IMR-90 (cell line): Measurements from ENCODE around the gene GPR173. TPM values are rescaled to one million over a fixed set of nuclear protein-coding genes. Genes with fewer than 3 reads are reported as not detected.

Experiments
- ATAC-seq: fragments of 200-7000 bp; cut with Tn5 transposase; 2 replicates; pipeline ENCODE4 v1.9.1; 2020; ENCODE audit warnings: low read depth, mild to moderate bottlenecking, moderate library complexity
- BruUV-seq: library from RNA; stranded (reverse); fragments of 400-500 nt; replicated peaks from 2 replicates; lab custom pipeline; 2021; lab: Mats Ljungman, UMichigan
- CTCF ChIA-PET: fragments of 300-600 bp; formaldehyde crosslinking; extraction: SDS; loops from one replicate; lab custom pipeline; 2021; ENCODE audit warnings: antibody characterized with exemption; lab: Yijun Ruan, JAX
- POLR2A ChIA-PET: fragments of 300-600 bp; sonication (Branson Sonifier 250); formaldehyde crosslinking; loops from one replicate; lab custom pipeline; 2022; ENCODE audit warnings: antibody characterized with exemption; ENCODE audit not compliant: unreplicated experiment; lab: Charles Lee
- DNase-seq: peaks from one replicate; pipeline ENCODE4 v3.0.0; 2013
- H2AFZ ChIP-seq: replicated peaks from 2 replicates; pipeline ENCODE3; 2013; ENCODE audit warnings: low read length, mild to moderate bottlenecking; ENCODE audit not compliant: poor library complexity
- H2AK5ac ChIP-seq: 2 replicates; pipeline ENCODE4 v1.6.1; 2013; ENCODE audit warnings: low read depth, low read length, inconsistent platforms
- H2AK9ac ChIP-seq: replicated peaks from 2 replicates; pipeline ENCODE3; 2013; ENCODE audit warnings: mild to moderate bottlenecking, low read depth, low read length, moderate library complexity; ENCODE audit not compliant: poor library complexity
- H2BK120ac ChIP-seq: 2 replicates; pipeline ENCODE4 v1.6.1; 2013; ENCODE audit warnings: low read depth, low read length, inconsistent platforms
- H2BK15ac ChIP-seq: 3 replicates; pipeline ENCODE4 v1.6.1; 2013; ENCODE audit warnings: low read depth, low read length, inconsistent platforms
- H2BK20ac ChIP-seq: 2 replicates; pipeline ENCODE4 v1.6.1; 2013; ENCODE audit warnings: low read depth, mild to moderate bottlenecking, inconsistent platforms, low read length, moderate library complexity
- H2BK5ac ChIP-seq: 2 replicates; pipeline ENCODE4 v1.6.1; 2013; ENCODE audit warnings: mild to moderate bottlenecking, low read depth, low read length, inconsistent platforms; ENCODE audit not compliant: poor library complexity, severe bottlenecking
- H3K14ac ChIP-seq: replicated peaks from 2 replicates; pipeline ENCODE4 v1.6.1; 2013; ENCODE audit warnings: low read depth, low read length, inconsistent platforms
- H3K18ac ChIP-seq: 2 replicates; pipeline ENCODE4 v1.6.1; 2013; ENCODE audit warnings: low read depth, low read length, control low read depth
- H3K23ac ChIP-seq: 2 replicates; pipeline ENCODE4 v1.6.1; 2013; ENCODE audit warnings: low read depth, low read length, inconsistent platforms
- H3K27ac ChIP-seq: 2 replicates; pipeline ENCODE4 v1.5.1; 2013; ENCODE audit warnings: mild to moderate bottlenecking, control low read depth, low read length; ENCODE audit not compliant: insufficient read depth
- H3K27me3 ChIP-seq: 2 replicates; pipeline ENCODE4 v1.6.1; 2013; ENCODE audit warnings: low read length; ENCODE audit not compliant: control insufficient read depth, insufficient read depth
- H3K36me3 ChIP-seq: 2 replicates; pipeline ENCODE4 v1.6.1; 2013; ENCODE audit warnings: low read length, mixed read lengths; ENCODE audit not compliant: control insufficient read depth, insufficient read depth
- H3K4ac ChIP-seq: 2 replicates; pipeline ENCODE4 v1.6.1; 2013; ENCODE audit warnings: low read depth, low read length, inconsistent platforms
- H3K4me1 ChIP-seq: 2 replicates; pipeline ENCODE4 v1.6.1; 2013; ENCODE audit warnings: low read length, mixed read lengths; ENCODE audit not compliant: control insufficient read depth, insufficient read depth
- H3K4me2 ChIP-seq: 2 replicates; pipeline ENCODE4 v1.6.1; 2013; ENCODE audit warnings: low read depth, mild to moderate bottlenecking, control low read depth, low read length, moderate library complexity
- H3K4me3 ChIP-seq: 2 replicates; pipeline ENCODE4 v1.5.1; 2013; ENCODE audit warnings: low read depth, mild to moderate bottlenecking, control low read depth, low read length, moderate library complexity; ENCODE audit not compliant: insufficient read depth
- H3K56ac ChIP-seq: 2 replicates; pipeline ENCODE4 v1.6.1; 2013; ENCODE audit warnings: low read length, inconsistent platforms; ENCODE audit not compliant: insufficient read depth; ENCODE audit errors: extremely low read depth
- H3K79me1 ChIP-seq, 2 experiments: 2 replicates each; pipeline ENCODE4 v1.6.1; 2013; ENCODE audit warnings: low read length in 2 of 2, inconsistent platforms in 1 of 2, low read depth in 1 of 2
- H3K9ac ChIP-seq: 2 replicates; pipeline ENCODE4 v1.6.1; 2013; ENCODE audit warnings: low read depth, low read length, control low read depth
- H3K9me1 ChIP-seq: 2 replicates; pipeline ENCODE4 v1.6.1; 2013; ENCODE audit warnings: low read length, inconsistent platforms; ENCODE audit not compliant: insufficient read depth
- H3K9me3 ChIP-seq: 2 replicates; pipeline ENCODE4 v1.6.1; 2013; ENCODE audit warnings: low read length; ENCODE audit not compliant: control insufficient read depth, insufficient read depth
- H4K20me1 ChIP-seq: 2 replicates; pipeline ENCODE4 v1.6.1; 2013; ENCODE audit warnings: low read length, inconsistent platforms; ENCODE audit not compliant: insufficient read depth
- H4K5ac ChIP-seq: 2 replicates; pipeline ENCODE4 v1.6.1; 2013; ENCODE audit warnings: mild to moderate bottlenecking, low read depth, low read length, control low read depth
- H4K8ac ChIP-seq, 2 experiments: 2 replicates each; pipeline ENCODE4 v1.6.1; 2013; ENCODE audit warnings: low read depth in 2 of 2, low read length in 2 of 2, control low read depth in 1 of 2, inconsistent platforms in 1 of 2
- H4K91ac ChIP-seq: 2 replicates; pipeline ENCODE4 v1.6.1; 2013; ENCODE audit warnings: low read depth, low read length, inconsistent platforms; ENCODE audit not compliant: insufficient read depth
- BHLHE40 ChIP-seq: fragments of 150-350 bp; IDR thresholded peaks from 2 replicates; pipeline ENCODE4 v1.6.1; 2016; ENCODE audit warnings: mild to moderate bottlenecking, low read depth, low read length
- CEBPB ChIP-seq: IDR thresholded peaks from 2 replicates; pipeline ENCODE4 v1.6.1; 2012; ENCODE audit warnings: low read depth, low read length, improper control_type of control experiment
- CHD1 ChIP-seq: IDR thresholded peaks from 2 replicates; pipeline ENCODE4 v1.6.1; 2012; ENCODE audit warnings: low read depth, low read length, improper control_type of control experiment
- FOS ChIP-seq: fragments of 150-350 bp; IDR thresholded peaks from 2 replicates; pipeline ENCODE4 v1.6.1; 2016; ENCODE audit warnings: low read depth, low read length
- MAFK ChIP-seq: IDR thresholded peaks from 2 replicates; pipeline ENCODE4 v1.6.1; 2012; ENCODE audit warnings: low read depth, low read length, improper control_type of control experiment
- MAZ ChIP-seq: IDR thresholded peaks from 2 replicates; pipeline ENCODE4 v1.6.1; 2012; ENCODE audit warnings: low read depth, mild to moderate bottlenecking, low read length, improper control_type of control experiment, moderate library complexity, borderline replicate concordance
- MXI1 ChIP-seq: IDR thresholded peaks from 2 replicates; pipeline ENCODE4 v1.6.1; 2012; ENCODE audit warnings: low read depth, mild to moderate bottlenecking, low read length, moderate library complexity, borderline replicate concordance
- NFE2L2 ChIP-seq: fragments of 150-350 bp; IDR thresholded peaks from 2 replicates; pipeline ENCODE4 v1.6.1; 2016; ENCODE audit warnings: low read depth, mild to moderate bottlenecking, low read length
- POLR2A ChIP-seq: IDR thresholded peaks from 2 replicates; pipeline ENCODE4 v1.6.1; 2012; ENCODE audit warnings: mild to moderate bottlenecking, low read depth, low read length
- RAD21 ChIP-seq: IDR thresholded peaks from 2 replicates; pipeline ENCODE4 v1.6.1; 2012; ENCODE audit warnings: low read length, improper control_type of control experiment
- RCOR1 ChIP-seq: IDR thresholded peaks from 2 replicates; pipeline ENCODE4 v1.6.1; 2012; ENCODE audit warnings: mild to moderate bottlenecking, low read length, improper control_type of control experiment; ENCODE audit not compliant: insufficient replicate concordance
- RFX5 ChIP-seq: IDR thresholded peaks from 2 replicates; pipeline ENCODE4 v1.8.0; 2012; ENCODE audit warnings: low read depth, mild to moderate bottlenecking, low read length, moderate library complexity
- SMC3 ChIP-seq: fragments of 150-350 bp; IDR thresholded peaks from 2 replicates; pipeline ENCODE4 v1.6.1; 2016; ENCODE audit warnings: low read depth, mild to moderate bottlenecking, antibody characterized with exemption, low read length, moderate library complexity
- WGBS, 2 experiments: methylation state at CpG; one replicate each; pipeline versions ENCODE4 v1.1.5 to v1.1.7; 2013; ENCODE audit warnings: missing lambda C conversion rate in 2 of 2; ENCODE audit not compliant: insufficient read length in 1 of 2; ENCODE audit errors: extremely low coverage in 2 of 2; 5-methylcytosine and 5-hydroxymethylcytosine counted together
- dilution Hi-C: fragments of 300-500 bp; cut with HindIII; formaldehyde crosslinking; loops from one replicate; pipeline ENCODE4 v1.14.3; 2018; ENCODE audit warnings: low sequenced_read_pairs; ENCODE audit not compliant: unreplicated experiment
- in situ Hi-C: fragments of 300-500 bp; cut with MboI; formaldehyde crosslinking; loops from 3 replicates; pipeline ENCODE4 v1.14.3; 2019; ENCODE audit warnings: low sequenced_read_pairs, inconsistent platforms, mixed read lengths
- intact Hi-C: fragments of 100-400 bp; cut with micrococcal nuclease; formaldehyde crosslinking; loops from 2 replicates; pipeline ENCODE4 v1.10.0; 2022
- polyA plus RNA-seq, 3 experiments: library from polyadenylated mRNA; depleted of rRNA; stranded (reverse); fragments of >200 nt; gene quantifications; 2 replicates each; pipeline ENCODE4 v1.2.3, GENCODE V29; 2012; ENCODE audit warnings: low replicate concordance in 1 of 3
- total RNA-seq: library from RNA; depleted of rRNA; stranded (reverse); fragments of >200 nt; gene quantifications from 2 replicates; pipeline ENCODE4 v1.2.3, GENCODE V29; 2012
- TF ChIP-seq, protein P1 (sequence below): conservative IDR thresholded peaks from 2 replicates; pipeline ENCODE4 v1.5.1; 2012; ENCODE audit warnings: mild to moderate bottlenecking, low read depth, low read length, improper control_type of control experiment
- TF ChIP-seq, protein P2 (sequence below): fragments of 150-350 bp; IDR thresholded peaks from 2 replicates; pipeline ENCODE4 v1.6.1; 2016; ENCODE audit warnings: low read depth, mild to moderate bottlenecking, low read length, moderate library complexity, borderline replicate concordance
- TF ChIP-seq, protein P3 (sequence below): fragments of 150-350 bp; IDR thresholded peaks from 2 replicates; pipeline ENCODE4 v1.6.1; 2017; ENCODE audit warnings: mild to moderate bottlenecking, antibody characterized with exemption, low read length, low read depth

The GPR173 gene
- total and polyA plus RNA-seq, 2 of the 4 experiments (the other 2 are of a cell fraction) = 0.90 to 6.1 TPM

DNA sequence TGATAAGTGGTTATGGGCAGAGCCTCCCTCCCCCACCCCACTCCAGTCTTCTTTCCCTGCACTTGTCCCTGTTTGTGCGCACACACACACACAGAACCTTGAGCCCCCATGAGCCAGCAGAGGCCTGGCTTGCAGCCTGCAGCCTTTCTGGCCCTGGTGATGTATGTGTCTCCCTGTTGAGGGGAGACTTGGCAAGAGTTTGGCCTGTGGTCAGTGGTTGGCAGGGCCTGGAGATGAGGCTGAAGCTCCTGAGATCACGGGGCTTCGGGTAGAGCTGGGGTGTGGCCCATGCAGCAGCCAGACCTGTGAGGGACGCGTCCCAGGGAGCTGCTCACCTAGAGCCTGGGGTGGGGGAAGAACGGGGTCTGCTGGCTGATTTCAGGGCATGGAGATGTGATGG lies 2.3 kb downstream of the GPR173 start:
- Histone ChIP-seq H2BK20ac (no peak overlapping the region), H3K14ac (no peak overlapping the region), H3K36me3 (no peaks in the 10 kb centered on the region), H2AK9ac (no peak overlapping the region), H3K27me3 (peaks cover 7% of the 10 kb centered on the region; the same call in 1 of the 2 replicates), H3K9me3 (no peaks in the 10 kb centered on the region), H2BK120ac (no peak overlapping the region), H3K18ac (no peak overlapping the region), H3K79me1 (peaks cover 8 to 56% of the 10 kb centered on the region in 2 experiments), H2AFZ (no peak overlapping the region), H3K4me2 (peak overlapping the region; percentile 97; the same call in 1 of the 2 replicates), H3K27ac (no peak overlapping the region), H2BK15ac (no peak overlapping the region), H3K23ac (no peak overlapping the region; the same call in 1 of the 2 replicates), H4K5ac (no peak overlapping the region), H4K20me1 (peaks cover 50% of the 10 kb centered on the region), H3K4me1 (peaks cover 11% of the 10 kb centered on the region; the same call in 1 of the 2 replicates), H3K9ac (no peak overlapping the region), H4K8ac (no peak overlapping the region), H3K4me3 (no peak overlapping the region), H3K9me1 (peaks cover 31% of the 10 kb centered on the region), H3K56ac (no peak overlapping the region), H4K91ac (no peak overlapping the region), H3K4ac (no peak overlapping the region; the same call in 1 of the 2 replicates), H2BK5ac (no peak overlapping the region), H2AK5ac (no peak overlapping the region)
- POLR2A ChIA-PET = no interaction called here
- CTCF ChIA-PET = no interaction called here
- intact Hi-C loops (no loop called here), in situ Hi-C loops (no loop called here), dilution Hi-C loops (no loop called here)
- DNase-seq (no peak), ATAC-seq (no peak)
- WGBS, 2 experiments = 43% methylated on average over 2 of the region's 6 CpGs; no CpG with 5 or more reads in 1 of the 2 experiments
- no peak for TF ChIP-seq NFE2L2
- no peak for TF ChIP-seq MAFK
- TF ChIP-seq, protein P1, sequence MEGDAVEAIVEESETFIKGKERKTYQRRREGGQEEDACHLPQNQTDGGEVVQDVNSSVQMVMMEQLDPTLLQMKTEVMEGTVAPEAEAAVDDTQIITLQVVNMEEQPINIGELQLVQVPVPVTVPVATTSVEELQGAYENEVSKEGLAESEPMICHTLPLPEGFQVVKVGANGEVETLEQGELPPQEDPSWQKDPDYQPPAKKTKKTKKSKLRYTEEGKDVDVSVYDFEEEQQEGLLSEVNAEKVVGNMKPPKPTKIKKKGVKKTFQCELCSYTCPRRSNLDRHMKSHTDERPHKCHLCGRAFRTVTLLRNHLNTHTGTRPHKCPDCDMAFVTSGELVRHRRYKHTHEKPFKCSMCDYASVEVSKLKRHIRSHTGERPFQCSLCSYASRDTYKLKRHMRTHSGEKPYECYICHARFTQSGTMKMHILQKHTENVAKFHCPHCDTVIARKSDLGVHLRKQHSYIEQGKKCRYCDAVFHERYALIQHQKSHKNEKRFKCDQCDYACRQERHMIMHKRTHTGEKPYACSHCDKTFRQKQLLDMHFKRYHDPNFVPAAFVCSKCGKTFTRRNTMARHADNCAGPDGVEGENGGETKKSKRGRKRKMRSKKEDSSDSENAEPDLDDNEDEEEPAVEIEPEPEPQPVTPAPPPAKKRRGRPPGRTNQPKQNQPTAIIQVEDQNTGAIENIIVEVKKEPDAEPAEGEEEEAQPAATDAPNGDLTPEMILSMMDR = no peak
- TF ChIP-seq FOS = no peak
- TF ChIP-seq POLR2A = no peak
- TF ChIP-seq CHD1 = no peak
- TF ChIP-seq, protein P2, sequence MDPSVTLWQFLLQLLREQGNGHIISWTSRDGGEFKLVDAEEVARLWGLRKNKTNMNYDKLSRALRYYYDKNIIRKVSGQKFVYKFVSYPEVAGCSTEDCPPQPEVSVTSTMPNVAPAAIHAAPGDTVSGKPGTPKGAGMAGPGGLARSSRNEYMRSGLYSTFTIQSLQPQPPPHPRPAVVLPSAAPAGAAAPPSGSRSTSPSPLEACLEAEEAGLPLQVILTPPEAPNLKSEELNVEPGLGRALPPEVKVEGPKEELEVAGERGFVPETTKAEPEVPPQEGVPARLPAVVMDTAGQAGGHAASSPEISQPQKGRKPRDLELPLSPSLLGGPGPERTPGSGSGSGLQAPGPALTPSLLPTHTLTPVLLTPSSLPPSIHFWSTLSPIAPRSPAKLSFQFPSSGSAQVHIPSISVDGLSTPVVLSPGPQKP = no peak
- no peak for TF ChIP-seq RAD21
- TF ChIP-seq RCOR1 = no peak
- TF ChIP-seq RFX5 = no peak
- no peak for TF ChIP-seq CEBPB
- no peak for TF ChIP-seq SMC3
- no peak for TF ChIP-seq MAZ
- TF ChIP-seq BHLHE40 = no peak
- TF ChIP-seq MXI1 = no peak
- TF ChIP-seq, protein P3, sequence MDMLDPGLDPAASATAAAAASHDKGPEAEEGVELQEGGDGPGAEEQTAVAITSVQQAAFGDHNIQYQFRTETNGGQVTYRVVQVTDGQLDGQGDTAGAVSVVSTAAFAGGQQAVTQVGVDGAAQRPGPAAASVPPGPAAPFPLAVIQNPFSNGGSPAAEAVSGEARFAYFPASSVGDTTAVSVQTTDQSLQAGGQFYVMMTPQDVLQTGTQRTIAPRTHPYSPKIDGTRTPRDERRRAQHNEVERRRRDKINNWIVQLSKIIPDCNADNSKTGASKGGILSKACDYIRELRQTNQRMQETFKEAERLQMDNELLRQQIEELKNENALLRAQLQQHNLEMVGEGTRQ = no peak
- BruUV-seq = no TSS peak
